PC-3 (cell line): ENCODE measurements around the gene RAD50. TPM values are rescaled to one million over a fixed set of nuclear protein-coding genes. Genes with fewer than 3 reads are reported as not detected.

Experiments
- ATAC-seq: fragments of 200-7000 bp; cut with Tn5 transposase; 2 replicates; pipeline ENCODE4 v1.9.1; 2020; ENCODE audit warnings: mild to moderate bottlenecking, moderate library complexity
- BruUV-seq: library from RNA; stranded (reverse); fragments of 400-500 nt; replicated peaks from 2 replicates; lab custom pipeline; 2021; lab: Mats Ljungman, UMichigan
- CTCF ChIA-PET: fragments of 300-600 bp; sonication (Branson Sonifier 250); formaldehyde crosslinking; loops from one replicate; lab custom pipeline; 2022; ENCODE audit warnings: antibody characterized with exemption; lab: Charles Lee
- POLR2A ChIA-PET: fragments of 300-600 bp; sonication (Branson Sonifier 250); formaldehyde crosslinking; loops from one replicate; lab custom pipeline; 2022; ENCODE audit warnings: antibody characterized with exemption; ENCODE audit not compliant: unreplicated experiment; lab: Charles Lee
- DNase-seq: peaks from one replicate; pipeline ENCODE4 v3.0.0-alpha.2; 2015
- H2AFZ ChIP-seq: fragments of 300-600 bp; sonication (generic); 2 replicates; pipeline ENCODE4 v1.6.0; 2016; ENCODE audit warnings: antibody characterized with exemption, low read length
- H3F3A ChIP-seq: fragments of 300-600 bp; sonication (generic); one replicate; pipeline ENCODE4 v1.6.0; 2017; ENCODE audit warnings: antibody characterized with exemption, low read length, control low read depth, mild to moderate bottlenecking; ENCODE audit not compliant: unreplicated experiment
- H3K27ac ChIP-seq: fragments of 300-600 bp; sonication (generic); 2 replicates; pipeline ENCODE4 v1.5.1; 2016; ENCODE audit warnings: mild to moderate bottlenecking, low read length
- H3K27me3 ChIP-seq: fragments of 300-600 bp; sonication (generic); 2 replicates; pipeline ENCODE4 v1.6.1; 2016; ENCODE audit warnings: low read length, mixed read lengths
- H3K36me3 ChIP-seq: fragments of 300-600 bp; sonication (generic); 2 replicates; pipeline ENCODE4 v1.6.1; 2016; ENCODE audit warnings: low read depth, mixed run types, low read length, mixed read lengths
- H3K4me1 ChIP-seq: fragments of 300-600 bp; sonication (generic); 2 replicates; pipeline ENCODE4 v1.5.1; 2016; ENCODE audit warnings: low read length; ENCODE audit not compliant: insufficient read depth
- H3K4me2 ChIP-seq: fragments of 300-600 bp; sonication (generic); 2 replicates; pipeline ENCODE4 v1.6.0; 2016; ENCODE audit warnings: low read length
- H3K4me3 ChIP-seq: fragments of 300-600 bp; sonication (generic); 2 replicates; pipeline ENCODE4 v1.5.1; 2016; ENCODE audit warnings: mild to moderate bottlenecking, low read length, mixed read lengths
- H3K79me2 ChIP-seq: fragments of 300-600 bp; sonication (generic); 2 replicates; pipeline ENCODE4 v1.6.1; 2017; ENCODE audit warnings: low read length, mixed read lengths
- H3K9ac ChIP-seq: fragments of 300-600 bp; sonication (generic); 2 replicates; pipeline ENCODE4 v1.6.0; 2016; ENCODE audit warnings: mild to moderate bottlenecking, low read length
- H3K9me2 ChIP-seq: fragments of 300-600 bp; sonication (generic); replicated peaks from 2 replicates; pipeline ENCODE4 v1.6.1; 2016; ENCODE audit warnings: mixed run types, low read length, mixed read lengths
- H3K9me3 ChIP-seq: fragments of 300-600 bp; sonication (generic); 2 replicates; pipeline ENCODE4 v1.6.1; 2016; ENCODE audit warnings: low read length, mixed read lengths
- H4K20me1 ChIP-seq: fragments of 300-600 bp; sonication (generic); 2 replicates; pipeline ENCODE4 v1.6.1; 2016; ENCODE audit warnings: low read length, mixed read lengths
- EZH2 ChIP-seq: fragments of 300-600 bp; sonication (generic); IDR thresholded peaks from one replicate; pipeline ENCODE4 v1.6.1; 2017; ENCODE audit warnings: antibody characterized with exemption, mild to moderate bottlenecking, low read length; ENCODE audit not compliant: unreplicated experiment
- EZH2phosphoT487 ChIP-seq: fragments of 300-600 bp; sonication (generic); IDR thresholded peaks from 2 replicates; pipeline ENCODE4 v1.6.1; 2018; ENCODE audit warnings: mild to moderate bottlenecking, antibody characterized with exemption, low read length, borderline replicate concordance
- intact Hi-C: fragments of 100-400 bp; cut with micrococcal nuclease; formaldehyde crosslinking; loops from 2 replicates; pipeline ENCODE4 v1.9.0; 2023
- total RNA-seq: library from RNA; depleted of rRNA; stranded (reverse); fragments of >200 nt; gene quantifications from 2 replicates; pipeline ENCODE4 v1.2.3, GENCODE V29; 2014
- TF ChIP-seq, protein P1 (sequence below): fragments of 300-600 bp; sonication (generic); conservative IDR thresholded peaks from 2 replicates; pipeline ENCODE4 v1.5.1; 2017; ENCODE audit warnings: antibody characterized with exemption, low read depth, mild to moderate bottlenecking, low read length

The RAD50 gene
- total RNA-seq, 1 experiment from 2014 or later: 6.7 TPM

- Histone ChIP-seq H3K4me3 (no peak overlapping the region), H3K27me3 (no peaks in the 10 kb centered on the region), H3K9ac (no peak overlapping the region), H3K27ac (no peak overlapping the region), H3F3A (no peaks in the 10 kb centered on the region), H3K36me3 (no peaks in the 10 kb centered on the region), H3K9me3 (no peaks in the 10 kb centered on the region), H3K79me2 (no peaks in the 10 kb centered on the region), H4K20me1 (no peaks in the 10 kb centered on the region), H3K4me2 (no peak overlapping the region), H3K4me1 (peaks cover 31% of the 10 kb centered on the region), H2AFZ (no peak overlapping the region), H3K9me2 (no peaks in the 10 kb centered on the region)
- DNase-seq (no peak), ATAC-seq (no peak)
- intact Hi-C loops: no loop called here
- no peak for TF ChIP-seq EZH2
- TF ChIP-seq, protein P1, sequence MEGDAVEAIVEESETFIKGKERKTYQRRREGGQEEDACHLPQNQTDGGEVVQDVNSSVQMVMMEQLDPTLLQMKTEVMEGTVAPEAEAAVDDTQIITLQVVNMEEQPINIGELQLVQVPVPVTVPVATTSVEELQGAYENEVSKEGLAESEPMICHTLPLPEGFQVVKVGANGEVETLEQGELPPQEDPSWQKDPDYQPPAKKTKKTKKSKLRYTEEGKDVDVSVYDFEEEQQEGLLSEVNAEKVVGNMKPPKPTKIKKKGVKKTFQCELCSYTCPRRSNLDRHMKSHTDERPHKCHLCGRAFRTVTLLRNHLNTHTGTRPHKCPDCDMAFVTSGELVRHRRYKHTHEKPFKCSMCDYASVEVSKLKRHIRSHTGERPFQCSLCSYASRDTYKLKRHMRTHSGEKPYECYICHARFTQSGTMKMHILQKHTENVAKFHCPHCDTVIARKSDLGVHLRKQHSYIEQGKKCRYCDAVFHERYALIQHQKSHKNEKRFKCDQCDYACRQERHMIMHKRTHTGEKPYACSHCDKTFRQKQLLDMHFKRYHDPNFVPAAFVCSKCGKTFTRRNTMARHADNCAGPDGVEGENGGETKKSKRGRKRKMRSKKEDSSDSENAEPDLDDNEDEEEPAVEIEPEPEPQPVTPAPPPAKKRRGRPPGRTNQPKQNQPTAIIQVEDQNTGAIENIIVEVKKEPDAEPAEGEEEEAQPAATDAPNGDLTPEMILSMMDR: no peak
- TF ChIP-seq EZH2phosphoT487: no peak
- BruUV-seq: no TSS peak
- POLR2A ChIA-PET: no interaction called here
- CTCF ChIA-PET: interaction anchor here (0.7 kb wide), 1 partner anchor 138 kb away, joined by 4 read pairs; no protein-coding TSS in a partner anchor
Measured at GRCh38 chr5:132679717-132680380, 123.1 kb downstream of the RAD50 start.

GRCh38 chr5:132680780-132681475 is 124.2 kb downstream of the RAD50 start:
- no peak overlapping the region for H3K4me3 ChIP-seq
- H3K36me3 ChIP-seq: no peaks in the 10 kb centered on the region
- H3F3A ChIP-seq: no peaks in the 10 kb centered on the region
- H3K27me3 ChIP-seq: no peaks in the 10 kb centered on the region
- DNase-seq (no peak), ATAC-seq (no peak)
- H3K79me2 ChIP-seq: no peaks in the 10 kb centered on the region
- POLR2A ChIA-PET: no interaction called here
- no peak overlapping the region for H3K4me2 ChIP-seq
- no peaks in the 10 kb centered on the region for H3K9me3 ChIP-seq
- peaks cover 21% of the 10 kb centered on the region for H3K4me1 ChIP-seq
- no peaks in the 10 kb centered on the region for H3K9me2 ChIP-seq
- TF ChIP-seq EZH2 (no peak), EZH2phosphoT487 (no peak)
- TF ChIP-seq, protein P1: no peak
- CTCF ChIA-PET: no interaction called here
- no peak overlapping the region for H2AFZ ChIP-seq
- H3K9ac ChIP-seq: no peak overlapping the region
- no peak overlapping the region for H3K27ac ChIP-seq
- BruUV-seq: no TSS peak
- H4K20me1 ChIP-seq: no peaks in the 10 kb centered on the region
- intact Hi-C loops: no loop called here

DNA sequence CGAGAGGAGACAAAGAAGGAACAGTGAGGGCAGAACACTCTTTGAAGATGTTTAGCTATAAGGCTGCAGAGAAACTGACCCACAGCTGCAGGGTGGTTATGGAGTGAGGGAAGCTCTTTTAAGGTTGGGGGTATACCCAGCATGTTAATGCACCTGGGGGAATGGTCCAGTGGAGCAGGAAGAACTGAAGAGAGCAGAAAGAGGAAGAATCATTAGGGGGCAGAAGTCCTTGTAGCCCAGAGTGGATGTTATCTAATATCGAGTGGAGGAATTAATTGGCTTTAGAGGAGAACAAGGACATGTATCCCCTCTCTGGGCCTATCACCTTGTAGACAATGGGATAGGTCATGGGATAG is 124.7 kb downstream of the RAD50 start:
- no TSS peak for BruUV-seq

More for the DNA sequence above, 124.7 kb downstream of the RAD50 start:
- no peaks in the 10 kb centered on the region for H3K79me2 ChIP-seq
- H3K9me2 ChIP-seq: no peaks in the 10 kb centered on the region
- no peak overlapping the region for H3K9ac ChIP-seq
- no peaks in the 10 kb centered on the region for H3F3A ChIP-seq
- H3K9me3 ChIP-seq: no peaks in the 10 kb centered on the region
- no peak overlapping the region for H2AFZ ChIP-seq
- DNase-seq (no peak), ATAC-seq (no peak)
- ChIA-PET POLR2A (no interaction called here), CTCF (no interaction called here)
- H3K4me2 ChIP-seq: no peak overlapping the region
- TF ChIP-seq, protein P1: no peak
- TF ChIP-seq EZH2 (no peak), EZH2phosphoT487 (no peak)
- no peaks in the 10 kb centered on the region for H4K20me1 ChIP-seq
- no peaks in the 10 kb centered on the region for H3K36me3 ChIP-seq
- intact Hi-C loops: no loop called here
- no peak overlapping the region for H3K27ac ChIP-seq
- H3K4me3 ChIP-seq: no peak overlapping the region
- no peaks in the 10 kb centered on the region for H3K27me3 ChIP-seq
- peaks cover 18% of the 10 kb centered on the region for H3K4me1 ChIP-seq
